GM12801 (cell line): Measurements from ENCODE around the gene RAD51.

Experiments
- TF ChIP-seq, protein P1 (sequence below): IDR thresholded peaks from one replicate; pipeline ENCODE4 v1.5.1; 2011; ENCODE audit warnings: control low read depth; ENCODE audit not compliant: insufficient read length; ENCODE audit errors: extremely low read depth

RAD51 gene

DNA sequence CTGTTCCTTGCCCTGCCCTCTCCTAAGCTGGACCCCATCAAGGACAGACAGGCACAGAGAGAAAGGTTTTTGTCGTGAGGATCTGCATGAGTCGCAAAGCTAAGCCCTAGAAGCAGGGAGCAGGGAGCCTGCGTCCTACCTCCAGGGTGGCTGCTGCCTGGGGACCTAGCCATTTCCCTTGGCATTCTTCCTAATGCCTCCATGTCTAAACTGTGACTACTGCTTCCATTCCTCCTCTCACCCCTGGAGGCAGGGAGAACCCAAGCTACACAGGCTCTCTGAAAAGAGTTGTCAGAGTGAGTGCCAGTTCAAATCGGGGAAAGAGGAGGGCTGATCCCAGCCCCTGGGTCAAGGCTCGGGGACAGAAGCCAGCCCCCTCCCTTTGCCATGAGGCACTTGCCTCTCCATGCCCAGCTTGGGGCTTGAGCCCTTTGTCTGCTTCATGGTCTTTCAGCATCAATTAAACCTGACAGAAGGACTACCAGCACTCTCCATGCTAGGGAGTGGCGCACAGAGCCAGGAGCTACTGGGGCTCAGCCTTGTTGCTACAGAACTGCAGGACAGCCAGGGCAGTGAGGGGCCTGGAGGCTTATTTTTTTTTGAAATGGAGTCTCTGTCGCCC lies 71.3 kb downstream of the RAD51 start:
- TF ChIP-seq, protein P1, sequence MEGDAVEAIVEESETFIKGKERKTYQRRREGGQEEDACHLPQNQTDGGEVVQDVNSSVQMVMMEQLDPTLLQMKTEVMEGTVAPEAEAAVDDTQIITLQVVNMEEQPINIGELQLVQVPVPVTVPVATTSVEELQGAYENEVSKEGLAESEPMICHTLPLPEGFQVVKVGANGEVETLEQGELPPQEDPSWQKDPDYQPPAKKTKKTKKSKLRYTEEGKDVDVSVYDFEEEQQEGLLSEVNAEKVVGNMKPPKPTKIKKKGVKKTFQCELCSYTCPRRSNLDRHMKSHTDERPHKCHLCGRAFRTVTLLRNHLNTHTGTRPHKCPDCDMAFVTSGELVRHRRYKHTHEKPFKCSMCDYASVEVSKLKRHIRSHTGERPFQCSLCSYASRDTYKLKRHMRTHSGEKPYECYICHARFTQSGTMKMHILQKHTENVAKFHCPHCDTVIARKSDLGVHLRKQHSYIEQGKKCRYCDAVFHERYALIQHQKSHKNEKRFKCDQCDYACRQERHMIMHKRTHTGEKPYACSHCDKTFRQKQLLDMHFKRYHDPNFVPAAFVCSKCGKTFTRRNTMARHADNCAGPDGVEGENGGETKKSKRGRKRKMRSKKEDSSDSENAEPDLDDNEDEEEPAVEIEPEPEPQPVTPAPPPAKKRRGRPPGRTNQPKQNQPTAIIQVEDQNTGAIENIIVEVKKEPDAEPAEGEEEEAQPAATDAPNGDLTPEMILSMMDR, result no peak

DNA sequence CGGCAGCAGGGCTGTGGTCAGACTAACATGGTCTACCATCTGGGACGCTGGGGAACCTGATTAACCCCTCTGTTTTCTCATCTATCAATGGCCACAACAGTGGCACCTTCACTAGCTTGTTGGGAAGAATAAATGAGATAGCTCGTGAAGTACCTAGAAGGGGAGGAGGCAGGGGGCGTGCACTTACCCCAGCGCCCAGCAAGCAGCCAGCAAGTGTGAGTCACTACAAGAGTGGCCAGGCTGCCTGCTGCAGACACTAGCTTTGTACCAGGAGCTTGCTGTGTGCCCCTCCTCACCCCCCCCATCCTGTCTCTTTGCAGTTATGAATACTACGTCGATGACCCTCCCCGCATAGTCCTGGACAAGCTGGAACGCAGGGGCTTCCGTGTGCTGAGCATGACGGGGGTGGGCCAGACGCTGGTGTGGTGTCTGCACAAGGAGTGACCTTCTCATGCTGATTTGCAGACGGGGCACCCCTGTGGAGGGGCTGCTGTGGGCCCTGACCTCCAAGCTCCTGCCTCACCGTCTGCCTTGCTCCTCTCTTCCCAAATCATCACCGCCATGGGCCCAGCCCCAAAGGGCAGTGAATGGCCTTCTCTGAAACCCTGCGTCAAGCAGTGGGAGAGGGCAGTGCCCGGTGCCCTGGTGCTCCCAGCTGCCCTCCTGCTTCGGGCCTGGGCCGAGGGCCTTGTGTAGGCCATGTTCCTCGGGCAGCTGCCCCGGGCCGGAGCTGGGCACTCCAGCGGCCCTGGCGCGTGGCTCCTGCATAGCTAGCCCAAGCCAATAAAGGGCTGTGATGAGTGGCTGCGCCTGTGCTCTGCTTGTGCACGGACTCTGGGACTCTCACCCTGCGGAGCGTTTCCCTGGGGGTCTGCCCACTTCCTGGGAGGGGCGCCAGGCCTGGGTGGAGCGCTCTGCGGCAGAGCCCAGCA lies 72.2 kb downstream of the RAD51 start:
- TF ChIP-seq, protein P1, result no peak

DNA sequence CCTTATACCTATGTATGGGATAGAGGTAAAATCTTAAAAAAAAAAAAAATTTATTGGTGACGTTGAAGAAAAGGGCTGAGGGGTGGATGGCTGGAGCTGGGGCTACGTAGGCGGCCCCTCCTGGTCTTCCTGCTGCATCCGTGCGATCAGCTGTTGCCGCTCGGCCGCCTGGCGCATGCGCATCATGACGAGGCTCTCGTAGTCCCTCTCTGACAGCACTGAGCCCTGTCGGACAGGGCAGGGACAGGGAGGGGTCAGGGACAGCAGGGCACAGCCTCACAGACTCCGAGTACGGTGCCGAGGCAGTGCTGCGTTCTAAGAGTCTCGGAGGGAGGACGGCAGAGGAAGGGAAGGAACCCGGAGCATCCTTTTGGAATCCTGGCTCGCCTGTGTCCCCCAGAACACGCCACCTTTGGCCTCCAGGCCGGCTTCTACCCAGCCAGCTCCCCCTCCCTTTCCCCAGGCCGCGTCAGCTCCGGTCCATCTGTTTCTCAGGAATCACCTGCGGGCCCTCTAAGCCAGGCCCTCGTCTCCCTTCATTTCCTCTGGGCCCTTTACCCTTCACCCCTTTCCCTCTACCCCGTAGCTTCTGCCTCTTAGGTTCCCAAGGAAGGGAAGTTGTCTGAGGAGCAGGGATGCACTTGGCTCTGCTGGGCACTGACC lies 73.0 kb downstream of the RAD51 start:
- TF ChIP-seq, protein P1, result no peak

DNA sequence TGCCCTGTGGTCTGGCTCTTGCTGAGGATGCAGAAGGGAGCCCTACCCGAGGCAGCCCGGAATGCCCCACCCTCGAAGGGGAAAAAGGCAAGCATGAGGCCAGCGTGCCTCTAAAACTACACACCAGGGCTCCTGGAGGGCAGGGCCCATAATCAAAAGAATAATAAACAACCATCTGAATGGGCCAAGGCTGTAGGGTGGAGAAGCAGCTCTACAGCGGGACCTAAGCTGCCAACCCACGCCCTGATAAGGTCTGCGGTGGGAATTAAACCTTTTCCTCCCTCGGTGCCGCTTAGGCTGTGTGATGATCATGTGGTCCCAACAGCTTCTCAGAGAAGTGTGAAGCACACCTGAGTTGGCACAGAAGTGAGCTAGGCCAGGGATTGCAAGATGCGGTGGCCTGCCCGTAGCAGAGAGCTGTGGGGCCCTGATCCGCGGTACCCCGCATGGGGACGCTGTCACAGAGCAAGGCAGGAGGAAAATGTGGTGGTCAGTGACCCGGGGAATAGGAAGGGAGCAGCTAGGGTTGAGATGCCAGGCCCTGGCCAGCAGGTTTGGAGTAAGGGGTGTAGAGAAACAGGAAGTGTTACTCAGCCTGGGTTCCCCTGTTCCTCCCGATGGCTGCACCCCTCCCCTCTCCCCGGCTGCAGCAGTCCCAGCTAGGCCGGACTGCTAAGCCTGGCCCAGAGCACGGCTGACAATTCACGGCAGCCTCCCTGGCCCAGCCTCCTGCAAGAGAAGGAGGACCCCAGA lies 73.7 kb downstream of the RAD51 start:
- TF ChIP-seq, protein P1, result no peak

DNA sequence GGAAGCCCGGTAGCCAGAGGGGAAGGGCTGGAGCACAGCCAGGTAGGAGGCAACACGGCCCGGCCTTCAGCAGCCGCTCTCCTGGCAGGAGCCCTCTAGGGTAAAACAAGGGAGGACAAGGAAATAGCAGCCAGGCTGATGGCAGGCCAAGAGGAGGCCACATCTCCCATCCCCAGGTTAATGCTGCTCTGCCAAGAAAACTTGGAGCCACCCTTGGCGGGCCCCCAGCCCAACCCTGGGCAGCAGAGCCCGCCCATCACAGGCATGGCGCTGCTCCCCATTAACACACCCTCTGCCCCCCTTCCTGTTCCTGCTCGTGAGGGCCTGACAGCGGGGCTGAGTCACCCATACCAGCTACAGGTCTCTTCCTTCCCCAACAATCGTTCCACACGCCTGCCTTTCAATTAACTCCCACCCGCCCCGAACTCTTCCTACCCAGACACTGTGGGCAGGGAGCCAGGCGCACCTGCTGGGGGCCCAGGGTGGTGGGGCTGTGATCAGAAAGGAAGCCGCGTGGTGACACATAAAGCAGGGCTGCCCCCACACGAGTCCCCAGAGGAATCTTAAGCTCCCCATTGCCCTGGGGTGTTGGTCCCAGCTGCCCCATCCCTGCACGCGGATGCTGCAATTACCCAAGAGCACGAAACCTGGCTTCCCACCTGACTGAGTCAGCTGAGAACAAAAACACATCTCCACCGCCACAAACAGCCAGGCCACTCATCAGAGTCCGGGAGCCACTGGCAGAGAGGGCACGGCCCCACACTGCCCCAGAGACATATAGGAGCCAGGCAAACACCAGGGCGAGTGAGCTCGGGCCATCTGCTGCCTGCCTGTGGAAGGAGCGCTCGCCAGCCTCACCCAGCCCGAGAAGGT lies 74.5 kb downstream of the RAD51 start, which contains the start of gene C15orf62:
Gene C15orf62, plus strand, starts transcription at position 707 of the 873 bp plus-strand sequence. CDS start 516 bp downstream, outside the sequence.
- TF ChIP-seq, protein P1, result no peak

DNA sequence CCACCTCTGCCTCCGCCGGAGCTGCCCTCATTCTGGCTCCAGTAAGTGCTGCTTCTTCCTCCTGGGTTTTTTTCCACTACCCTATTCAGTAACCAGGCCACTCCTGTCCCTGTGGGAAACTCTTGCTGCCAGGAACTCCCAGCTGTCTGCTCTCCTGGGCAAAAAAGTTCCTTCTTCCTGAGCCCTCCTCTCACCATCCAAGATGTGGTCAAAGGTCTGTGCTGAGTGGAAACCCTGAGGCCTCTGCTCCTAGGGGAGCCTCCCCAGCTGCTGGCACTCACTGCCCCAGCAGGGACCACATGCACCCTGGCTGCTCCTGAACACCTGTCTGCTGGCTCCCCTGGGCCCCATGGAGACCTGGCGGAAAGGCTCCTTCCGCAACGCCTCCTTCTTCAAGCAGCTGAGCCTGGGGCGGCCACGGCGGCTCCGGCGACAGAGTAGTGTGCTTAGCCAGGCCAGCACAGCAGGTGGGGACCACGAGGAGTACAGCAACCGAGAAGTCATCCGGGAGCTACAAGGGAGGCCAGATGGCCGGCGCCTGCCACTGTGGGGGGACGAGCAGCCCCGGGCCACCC lies 75.3 kb downstream of the RAD51 start:
- TF ChIP-seq, protein P1, result no peak
